K562 (cell line): ENCODE data around the gene PREB. TPM values are rescaled to one million over a fixed set of nuclear protein-coding genes. Genes with fewer than 3 reads are reported as not detected.

Source experiments
- ARID2 ChIP-seq: fragments of 450-650 bp; IDR thresholded peaks from 2 replicates; pipeline ENCODE4 v1.6.1; 2017; ENCODE audit warnings: antibody characterized with exemption, mild to moderate bottlenecking
- E2F8 ChIP-seq: fragments of 450-650 bp; IDR thresholded peaks from 2 replicates; pipeline ENCODE4 v1.7.1; 2018; ENCODE audit warnings: mild to moderate bottlenecking, low read depth; ENCODE audit not compliant: partially characterized antibody
- FOSL1 ChIP-seq: fragments of 200-800 bp; sonication (Bioruptor generic); conservative IDR thresholded peaks from 2 replicates; pipeline ENCODE4 v1.6.1; 2016; ENCODE audit warnings: missing genetic modification characterization, missing compliant biosample characterization
- HEY1 ChIP-seq: fragments of 250-450 bp; sonication (Bioruptor Pico); IDR thresholded peaks from 2 replicates; pipeline ENCODE4 v1.5.0; 2020; ENCODE audit warnings: mild to moderate bottlenecking, moderate library complexity, borderline replicate concordance
- ILK ChIP-seq: fragments of 450-650 bp; IDR thresholded peaks from 2 replicates; pipeline ENCODE4 v1.6.1; 2016; ENCODE audit warnings: missing genetic modification characterization, low read depth, mild to moderate bottlenecking, missing compliant biosample characterization, moderate library complexity, borderline replicate concordance
- KLF10 ChIP-seq: fragments of 250-450 bp; sonication (Bioruptor Pico); IDR thresholded peaks from 2 replicates; pipeline ENCODE4 v1.6.1; 2021; ENCODE audit warnings: matching md5 sums
- POLR2A ChIP-seq: fragments of 450-650 bp; conservative IDR thresholded peaks from 2 replicates; pipeline ENCODE4 v1.6.1; 2016
- TAL1 ChIP-seq: fragments of 450-650 bp; IDR thresholded peaks from 2 replicates; pipeline ENCODE4 v1.6.1; 2016; ENCODE audit warnings: mild to moderate bottlenecking
- TGIF2 ChIP-seq: sonication (generic); formaldehyde crosslinking; IDR thresholded peaks from 2 replicates; pipeline ENCODE4 v1.8.1; 2022; ENCODE audit warnings: mild to moderate bottlenecking, missing genetic modification reagents, moderate library complexity
- VEZF1 ChIP-seq: fragments of 200-800 bp; sonication (Bioruptor generic); IDR thresholded peaks from 2 replicates; pipeline ENCODE4 v1.6.1; 2017; ENCODE audit warnings: missing genetic modification characterization, missing compliant biosample characterization
- ZNF282 ChIP-seq: sonication (generic); formaldehyde crosslinking; IDR thresholded peaks from 2 replicates; pipeline ENCODE4 v1.8.1; 2023; ENCODE audit warnings: missing genetic modification reagents
- ZNF507 ChIP-seq: conservative IDR thresholded peaks from 2 replicates; pipeline ENCODE4 v1.6.1; 2017; ENCODE audit warnings: missing genetic modification characterization, missing compliant biosample characterization
- ZNF561 ChIP-seq: fragments of 450-650 bp; formaldehyde crosslinking; conservative IDR thresholded peaks from 2 replicates; pipeline ENCODE4 v1.4.0; 2020; ENCODE audit warnings: mild to moderate bottlenecking, moderate library complexity
- polyA plus RNA-seq, 8 experiments: library from polyadenylated mRNA; depleted of rRNA in 4 of 8; stranded (reverse) in 5 of 8; unstranded in 3 of 8; fragments of >200 nt; fragmentation: Nextera tagmentation in 2 of 8; fragmentation: Illumina TruSeq in 1 of 8; extraction: Ambion mirVana in 2 of 8; extraction: Trizol in 1 of 8; gene quantifications; 2 replicates each; pipeline versions ENCODE4 v1.2.1 to v1.2.3, GENCODE V29; 2011 to 2014; ENCODE audit warnings: inconsistent platforms in 1 of 8, missing spikeins in 1 of 8
- total RNA-seq, 7 experiments: library from RNA; depleted of rRNA in 6 of 7; stranded (reverse); fragments of >200 nt in 6 of 7; fragmentation: Illumina TruSeq in 2 of 7; extraction: Trizol in 2 of 7; gene quantifications; 2 replicates each; pipeline versions ENCODE4 v1.2.1 to v1.2.3, GENCODE V29; 2011 to 2021; ENCODE audit warnings: low replicate concordance in 1 of 7

The PREB gene
- total and polyA plus RNA-seq, 9 of the 15 experiments (the other 6 are each of a cell fraction or from before 2014, with no cell fraction given): 35.1 to 84.2 (median 67.2) TPM

GRCh38 chr2:27162151-27163121 is 28.0 kb upstream of the PREB start (continued):
- TF ChIP-seq KLF10 (CRISPR knock-in tag) (no peak), HEY1 (no peak), ARID2 (no peak), TGIF2 (CRISPR knock-in tag) (no peak), POLR2A (no peak), ZNF561 (CRISPR knock-in tag) (no peak), ZNF282 (CRISPR knock-in tag) (no peak), TAL1 (no peak), ILK (no peak), ZNF507 (tag) (no peak), VEZF1 (no peak), FOSL1 (tag) (peak; percentile 77), E2F8 (no peak)
